ENCODE data around the gene ZNF574. TPM values are rescaled to one million over a fixed set of nuclear protein-coding genes. Genes with fewer than 3 reads are reported as not detected.

The ZNF574 gene
- total and polyA plus RNA-seq, 2 donors (not counting 3 experiments of a cell fraction or from before 2014, with no cell fraction given): 13.6 to 15.3 TPM

DNA sequence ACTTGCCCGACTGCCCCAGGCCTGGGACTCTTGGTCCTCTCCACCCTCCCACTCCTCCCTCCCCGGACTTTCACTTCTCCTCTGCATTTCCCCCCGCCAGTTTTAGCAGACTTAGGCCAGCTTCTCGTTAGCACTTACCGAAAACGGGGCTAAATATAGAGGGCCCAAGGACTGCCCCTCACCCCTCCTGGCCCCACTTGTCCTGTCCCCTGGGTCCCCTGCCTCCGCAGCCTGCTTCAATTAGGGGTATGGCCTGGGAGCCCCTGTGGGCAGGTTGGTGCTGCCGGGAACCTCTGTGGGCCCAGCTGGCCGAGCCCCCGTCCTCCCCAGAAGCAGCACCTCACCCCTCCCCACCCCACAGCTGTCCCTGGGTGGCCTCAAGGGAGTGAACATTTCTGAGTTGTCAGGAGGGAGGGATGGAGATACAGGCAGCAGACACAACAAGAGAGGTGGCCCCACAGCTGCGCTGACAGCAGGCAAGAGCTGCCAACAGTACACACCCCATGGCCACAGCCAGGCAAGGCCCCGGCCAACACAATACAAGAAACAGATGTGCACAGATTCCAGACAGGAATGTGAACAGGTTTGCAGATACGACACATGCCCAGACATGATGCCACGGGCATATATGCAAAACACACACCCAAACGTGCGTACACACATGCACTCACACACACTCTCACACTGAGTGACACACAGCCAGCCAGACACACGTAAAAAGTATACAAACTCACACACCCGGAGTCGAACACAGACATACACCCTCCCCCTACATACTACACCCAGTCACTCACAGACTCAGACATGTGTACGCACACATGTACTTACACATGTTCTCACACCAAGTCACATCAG is 53.7 kb downstream of the ZNF574 start:
- no peaks in the 10 kb centered on the region for H4K20me1 ChIP-seq (replicated peaks; ENCODE audit: control insufficient read depth, extremely low read depth, insufficient read depth, low read length)
- H3K4me3 ChIP-seq (replicated peaks in 1 of 3; ENCODE audit: insufficient read depth in 1 of 3, low read depth in 1 of 3, low read length in 3 of 3): no peak overlapping the region
- no peak overlapping the region for H2AFZ ChIP-seq (ENCODE audit: low read depth, low read length)
- H3K79me2 ChIP-seq (ENCODE audit: control insufficient read depth, insufficient read depth, low read length): no peaks in the 10 kb centered on the region
- DNase-seq (ENCODE audit: low read depth, low spot score): no peak
- no peak overlapping the region for H3K27ac ChIP-seq (ENCODE audit: insufficient read depth, low read depth, low read length)
- intact Hi-C loops (cut with micrococcal nuclease) (loop anchor here (5.0 kb wide), 1 partner anchor 268 kb away; no protein-coding TSS in a partner anchor), dilution Hi-C loops (cut with MboI; ENCODE audit: extremely low pct_ligation_motif_present, low sequenced_read_pairs) (no loop called here)
- BruUV-seq (replicated peaks): no TSS peak
- POLR2A ChIA-PET: no interaction called here
- H3K9ac ChIP-seq (replicated peaks; ENCODE audit: extremely low read depth, insufficient read depth, low read length): no peak overlapping the region
- no peak for TF ChIP-seq MYC (IDR thresholded peaks at IDR 0.05; ENCODE audit: low read depth, low read length)
- H3K4me1 ChIP-seq (ENCODE audit: control insufficient read depth, extremely low read depth, insufficient read depth, low read length): peaks cover 6% of the 10 kb centered on the region
- no peaks in the 10 kb centered on the region for H3K36me3 ChIP-seq (ENCODE audit: control insufficient read depth in 2 of 2, extremely low read depth in 1 of 2, insufficient read depth in 2 of 2, low read length in 2 of 2)
- CTCF ChIA-PET: interaction anchor here (1.8 to 4.1 kb wide), 2 partner anchors 16 to 21 kb away, joined by 5 to 20 read pairs; no protein-coding TSS in a partner anchor
- H3K27me3 ChIP-seq (ENCODE audit: control insufficient read depth in 2 of 2, insufficient read depth in 2 of 2, low read length in 2 of 2): no peaks in the 10 kb centered on the region
- no peaks in the 10 kb centered on the region for H3K9me3 ChIP-seq (replicated peaks; ENCODE audit: control insufficient read depth, insufficient read depth, low read length)
- H3K4me2 ChIP-seq (ENCODE audit: insufficient read depth, low read length): no peak overlapping the region
- no peaks in the 10 kb centered on the region for H3K9me1 ChIP-seq (replicated peaks; ENCODE audit: control insufficient read depth, extremely low read depth, insufficient read depth, low read length)
- no peak for FAIRE-seq

DNA sequence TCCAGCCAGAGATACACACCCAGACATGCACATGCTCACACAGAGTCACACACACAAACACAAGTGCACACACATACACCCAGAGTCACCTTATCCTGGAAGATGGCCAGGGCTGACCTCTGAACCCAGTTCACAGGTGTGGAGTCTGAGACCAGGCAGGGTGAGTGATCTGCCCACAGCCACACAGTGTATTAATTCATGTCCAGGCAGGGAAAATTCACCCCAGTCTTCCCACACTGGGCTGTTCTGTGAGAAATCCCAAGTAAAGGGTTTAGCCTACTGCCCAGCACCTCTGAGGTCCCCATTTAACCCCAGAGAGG is 54.2 kb downstream of the ZNF574 start:
- Histone ChIP-seq H4K20me1 (replicated peaks; ENCODE audit: control insufficient read depth, extremely low read depth, insufficient read depth, low read length) (no peaks in the 10 kb centered on the region), H3K9me3 (replicated peaks; ENCODE audit: control insufficient read depth, insufficient read depth, low read length) (no peaks in the 10 kb centered on the region), H3K27me3 (ENCODE audit: control insufficient read depth in 2 of 2, insufficient read depth in 2 of 2, low read length in 2 of 2) (no peaks in the 10 kb centered on the region), H2AFZ (ENCODE audit: low read depth, low read length) (no peak overlapping the region), H3K4me3 (replicated peaks in 1 of 3; ENCODE audit: insufficient read depth in 1 of 3, low read depth in 1 of 3, low read length in 3 of 3) (no peak overlapping the region), H3K9ac (replicated peaks; ENCODE audit: extremely low read depth, insufficient read depth, low read length) (no peak overlapping the region), H3K27ac (ENCODE audit: insufficient read depth, low read depth, low read length) (no peak overlapping the region), H3K36me3 (ENCODE audit: control insufficient read depth in 2 of 2, extremely low read depth in 1 of 2, insufficient read depth in 2 of 2, low read length in 2 of 2) (no peaks in the 10 kb centered on the region), H3K9me1 (replicated peaks; ENCODE audit: control insufficient read depth, extremely low read depth, insufficient read depth, low read length) (no peaks in the 10 kb centered on the region), H3K4me1 (ENCODE audit: control insufficient read depth, extremely low read depth, insufficient read depth, low read length) (peaks cover 6% of the 10 kb centered on the region), H3K79me2 (ENCODE audit: control insufficient read depth, insufficient read depth, low read length) (no peaks in the 10 kb centered on the region), H3K4me2 (ENCODE audit: insufficient read depth, low read length) (no peak overlapping the region)
- intact Hi-C loops (cut with micrococcal nuclease): loop anchor here (5.0 kb wide), 1 partner anchor 267 kb away; no protein-coding TSS in a partner anchor
- no TSS peak for BruUV-seq (replicated peaks)
- DNase-seq (ENCODE audit: low read depth, low spot score) (no peak), FAIRE-seq (no peak)
- dilution Hi-C loops (cut with MboI; ENCODE audit: extremely low pct_ligation_motif_present, low sequenced_read_pairs): no loop called here
- ChIA-PET CTCF (interaction anchor here (4.1 kb wide), 1 partner anchor 22 kb away, joined by 20 read pairs; no protein-coding TSS in a partner anchor), POLR2A (no interaction called here)
- no peak for TF ChIP-seq FOS (IDR thresholded peaks at IDR 0.05; ENCODE audit: borderline replicate concordance, insufficient read depth, low read length)
- TF ChIP-seq, protein P1, sequence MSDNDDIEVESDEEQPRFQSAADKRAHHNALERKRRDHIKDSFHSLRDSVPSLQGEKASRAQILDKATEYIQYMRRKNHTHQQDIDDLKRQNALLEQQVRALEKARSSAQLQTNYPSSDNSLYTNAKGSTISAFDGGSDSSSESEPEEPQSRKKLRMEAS (IDR thresholded peaks at IDR 0.05; ENCODE audit: insufficient read depth, insufficient read length): no peak
- TF ChIP-seq EZH2 (IDR thresholded peaks at IDR 0.05; ENCODE audit: borderline replicate concordance, low read depth, low read length, severe bottlenecking): no peak
- no peak for TF ChIP-seq JUN (IDR thresholded peaks at IDR 0.05; ENCODE audit: borderline replicate concordance, insufficient read depth, insufficient read length, low read depth)
- TF ChIP-seq MYC (IDR thresholded peaks at IDR 0.05; ENCODE audit: low read depth, low read length): no peak
- no peak for TF ChIP-seq POLR2AphosphoS5 (IDR thresholded peaks at IDR 0.05; ENCODE audit: insufficient read depth, low read depth, low read length)
- TF ChIP-seq, protein P2, sequence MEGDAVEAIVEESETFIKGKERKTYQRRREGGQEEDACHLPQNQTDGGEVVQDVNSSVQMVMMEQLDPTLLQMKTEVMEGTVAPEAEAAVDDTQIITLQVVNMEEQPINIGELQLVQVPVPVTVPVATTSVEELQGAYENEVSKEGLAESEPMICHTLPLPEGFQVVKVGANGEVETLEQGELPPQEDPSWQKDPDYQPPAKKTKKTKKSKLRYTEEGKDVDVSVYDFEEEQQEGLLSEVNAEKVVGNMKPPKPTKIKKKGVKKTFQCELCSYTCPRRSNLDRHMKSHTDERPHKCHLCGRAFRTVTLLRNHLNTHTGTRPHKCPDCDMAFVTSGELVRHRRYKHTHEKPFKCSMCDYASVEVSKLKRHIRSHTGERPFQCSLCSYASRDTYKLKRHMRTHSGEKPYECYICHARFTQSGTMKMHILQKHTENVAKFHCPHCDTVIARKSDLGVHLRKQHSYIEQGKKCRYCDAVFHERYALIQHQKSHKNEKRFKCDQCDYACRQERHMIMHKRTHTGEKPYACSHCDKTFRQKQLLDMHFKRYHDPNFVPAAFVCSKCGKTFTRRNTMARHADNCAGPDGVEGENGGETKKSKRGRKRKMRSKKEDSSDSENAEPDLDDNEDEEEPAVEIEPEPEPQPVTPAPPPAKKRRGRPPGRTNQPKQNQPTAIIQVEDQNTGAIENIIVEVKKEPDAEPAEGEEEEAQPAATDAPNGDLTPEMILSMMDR (IDR thresholded peaks at IDR 0.05; ENCODE audit: extremely low read depth in 1 of 2, insufficient read depth in 1 of 2, low read depth in 1 of 2, low read length in 2 of 2): no peak
- no peak for TF ChIP-seq POLR2A (IDR thresholded peaks at IDR 0.05; ENCODE audit: low read depth, low read length)
- TF ChIP-seq GATA2 (IDR thresholded peaks at IDR 0.05; ENCODE audit: insufficient read depth, insufficient read length, low read depth, low read length): no peak

All from endothelial cell of umbilical vein (primary cell).